ENCODE measurements around the gene CWF19L2.

The CWF19L2 gene

GRCh38 chr11:107282195-107282594 is 175.4 kb downstream of the CWF19L2 start:
- no peak for DNase-seq

All from CD4-positive, alpha-beta T cell treated with Interleukin-17A for 1 hour (primary cell).